ENCODE results near the gene GPR42.

- TF ChIP-seq MAX (CRISPR knock-in tag; IDR thresholded peaks at IDR 0.05) (no peak), STAT6 (CRISPR knock-in tag; conservative IDR thresholded peaks at IDR 0.05; ENCODE audit: low read depth) (no peak), HMGXB4 (CRISPR knock-in tag; IDR thresholded peaks at IDR 0.05) (no peak)
These were observed 42.0 kb upstream of the GPR42 start, which contains the start of gene CD22 for GRCh38 chr19:35328851-35329285.

Measured in WTC11 (cell line).